Activated T-cell treated with anti-CD3 and anti-CD28 coated beads, Interleukin-2, amount 50 U/mL, for 4 hours (primary cell): ENCODE results near the gene NUCB1. TPM values are rescaled to one million over a fixed set of nuclear protein-coding genes. Genes with fewer than 3 reads are reported as not detected.
"Not testable (repeated sequence)": the region's sequence is repeated elsewhere in the genome, so short reads cannot be mapped to it uniquely, and the experiment has no call there.

ENCODE experiments used
- ATAC-seq, 2 donors: fragments of 200-7000 bp; cut with Tn5 transposase; one replicate each; pipeline ENCODE4 v1.10.0; 2021
- DNase-seq: peaks from one replicate; pipeline ENCODE4 v3.0.0-alpha.2; 2020
- H3K27me3 Mint-ChIP-seq: one replicate; pipeline ENCODE4 v1.8.0; 2021; ENCODE audit warnings: low read depth, mixed read lengths
- H3K36me3 Mint-ChIP-seq: one replicate; pipeline ENCODE4 v1.8.0; 2022; ENCODE audit warnings: mixed read lengths; ENCODE audit not compliant: insufficient read depth
- H3K4me1 Mint-ChIP-seq: one replicate; pipeline ENCODE4 v1.8.0; 2021; ENCODE audit warnings: low read depth, mixed read lengths
- H3K4me3 Mint-ChIP-seq: one replicate; pipeline ENCODE4 v1.8.0; 2021; ENCODE audit warnings: mild to moderate bottlenecking, moderate library complexity, mixed read lengths
- H3K9me3 Mint-ChIP-seq: one replicate; pipeline ENCODE4 v1.8.0; 2021; ENCODE audit warnings: mixed read lengths
- total RNA-seq, 3 donors: library from RNA; stranded (reverse); gene quantifications; one replicate each; pipeline ENCODE4 v1.2.1, GENCODE V29; 2021

NUCB1 gene
- total RNA-seq, 3 donors from 2014 or later, result 88.5 to 90.0 (median 89.3) TPM

DNA sequence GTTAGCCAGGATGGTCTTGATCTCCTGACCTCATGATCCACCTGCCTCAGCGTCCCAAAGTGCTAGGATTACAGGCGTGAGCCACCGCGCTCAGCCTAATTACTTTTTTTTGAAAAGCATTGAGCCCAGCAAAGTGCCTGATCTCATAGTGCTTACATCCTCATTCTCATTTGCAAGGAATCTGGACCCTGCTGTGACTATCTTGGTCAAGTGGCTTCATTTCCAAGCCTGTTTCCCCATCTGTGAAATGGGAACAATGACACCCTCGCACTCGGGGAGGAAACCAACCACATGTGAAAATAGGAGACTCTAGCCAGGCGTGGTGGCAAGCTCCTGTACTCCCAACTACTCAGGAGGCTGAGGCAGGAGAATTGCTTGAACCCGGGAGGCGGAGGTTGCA is 30.1 kb upstream of the NUCB1 start:
- peaks cover 2% of the 10 kb centered on the region for H3K27me3 Mint-ChIP-seq

DNA sequence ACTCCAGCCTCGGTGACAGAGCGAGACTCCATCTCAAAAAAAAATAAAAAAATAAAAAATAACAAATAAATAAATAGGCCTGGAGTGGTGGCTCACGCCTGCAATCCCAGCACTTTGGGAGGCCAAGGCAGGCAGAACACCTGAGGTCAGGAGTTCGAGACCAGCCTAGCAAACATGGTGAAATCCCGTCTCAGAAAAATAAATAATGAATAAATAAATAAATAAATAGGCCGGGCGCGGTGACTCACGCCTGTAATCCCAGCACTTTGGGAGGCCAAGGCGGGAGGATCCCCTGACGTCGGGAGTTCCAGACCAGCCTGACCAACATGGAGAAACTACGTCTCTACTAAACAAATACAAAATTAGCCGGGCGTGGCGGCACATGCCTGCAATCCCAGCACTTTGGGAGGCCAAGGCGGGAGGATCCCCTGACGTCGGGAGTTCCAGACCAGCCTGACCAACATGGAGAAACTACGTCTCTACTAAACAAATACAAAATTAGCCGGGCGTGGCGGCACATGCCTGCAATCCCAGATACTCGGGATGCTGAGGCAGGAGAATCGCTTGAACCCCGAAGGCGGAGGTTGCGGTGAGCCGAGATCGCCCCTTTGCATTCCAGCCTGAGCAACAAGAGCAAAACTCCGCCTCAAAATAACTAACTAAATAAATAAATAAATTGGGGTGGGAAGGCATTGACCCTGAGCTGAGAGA is 28.5 kb upstream of the NUCB1 start:
- peaks cover 36% of the 10 kb centered on the region for H3K36me3 Mint-ChIP-seq
- ATAC-seq, H3K9me3 Mint-ChIP-seq, H3K27me3 Mint-ChIP-seq, DNase-seq: not testable (repeated sequence)
- peak overlapping the region; percentile 99 for H3K4me3 Mint-ChIP-seq
- H3K4me1 Mint-ChIP-seq, result peaks cover 31% of the 10 kb centered on the region

More for the DNA sequence above, 30.1 kb upstream of the NUCB1 start:
- DNase-seq (no peak), ATAC-seq (no peak)
- peaks cover 18% of the 10 kb centered on the region for H3K4me1 Mint-ChIP-seq
- no peak overlapping the region for H3K4me3 Mint-ChIP-seq
- peaks cover 22% of the 10 kb centered on the region for H3K36me3 Mint-ChIP-seq
- H3K9me3 Mint-ChIP-seq, result no peaks in the 10 kb centered on the region

DNA sequence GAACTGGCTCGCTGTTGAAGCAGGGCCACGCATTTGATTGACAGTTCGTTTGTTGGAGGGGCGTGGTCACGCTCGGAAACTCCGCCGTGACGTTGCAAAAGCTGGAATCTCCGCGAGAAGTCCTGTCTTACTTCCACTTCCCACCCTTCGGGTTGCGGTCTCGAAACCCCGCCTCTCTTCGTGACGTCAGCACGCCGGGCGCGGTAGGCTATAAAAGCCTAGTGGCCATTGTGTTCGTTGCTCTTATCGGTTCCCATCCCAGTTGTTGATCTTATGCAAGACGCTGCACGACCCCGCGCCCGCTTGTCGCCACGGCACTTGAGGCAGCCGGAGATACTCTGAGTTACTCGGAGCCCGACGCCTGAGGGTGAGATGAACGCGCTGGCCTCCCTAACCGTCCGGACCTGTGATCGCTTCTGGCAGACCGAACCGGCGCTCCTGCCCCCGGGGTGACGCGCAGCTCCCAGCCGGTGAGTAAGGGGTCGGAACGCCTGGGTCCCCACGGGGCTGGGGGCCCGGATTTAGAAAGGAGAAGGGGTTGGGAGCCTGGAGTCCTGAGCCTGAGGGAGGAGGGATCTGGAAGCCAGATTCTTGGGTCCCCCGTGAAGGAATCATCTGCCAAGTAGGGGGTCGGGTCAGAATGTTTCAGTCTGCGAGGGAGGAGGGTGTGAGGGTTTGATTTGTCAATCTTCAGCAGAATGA is 27.8 kb upstream of the NUCB1 start, which contains the start of gene PPP1R15A:
Gene PPP1R15A, plus strand, starts transcription at position 240 of the 702 bp plus-strand sequence. CDS start 813 bp downstream, outside the sequence.
- peak; percentile 100 for DNase-seq
- peak; percentile 49 to 54 for ATAC-seq
- peak within 1 kb of the TSS; percentile 99 for H3K4me3 Mint-ChIP-seq
- no peaks in the 10 kb centered on the region for H3K27me3 Mint-ChIP-seq
- H3K36me3 Mint-ChIP-seq, result peaks cover 36% of the 10 kb centered on the region
- peaks cover 31% of the 10 kb centered on the region for H3K4me1 Mint-ChIP-seq
- H3K9me3 Mint-ChIP-seq, result no peaks in the 10 kb centered on the region

DNA sequence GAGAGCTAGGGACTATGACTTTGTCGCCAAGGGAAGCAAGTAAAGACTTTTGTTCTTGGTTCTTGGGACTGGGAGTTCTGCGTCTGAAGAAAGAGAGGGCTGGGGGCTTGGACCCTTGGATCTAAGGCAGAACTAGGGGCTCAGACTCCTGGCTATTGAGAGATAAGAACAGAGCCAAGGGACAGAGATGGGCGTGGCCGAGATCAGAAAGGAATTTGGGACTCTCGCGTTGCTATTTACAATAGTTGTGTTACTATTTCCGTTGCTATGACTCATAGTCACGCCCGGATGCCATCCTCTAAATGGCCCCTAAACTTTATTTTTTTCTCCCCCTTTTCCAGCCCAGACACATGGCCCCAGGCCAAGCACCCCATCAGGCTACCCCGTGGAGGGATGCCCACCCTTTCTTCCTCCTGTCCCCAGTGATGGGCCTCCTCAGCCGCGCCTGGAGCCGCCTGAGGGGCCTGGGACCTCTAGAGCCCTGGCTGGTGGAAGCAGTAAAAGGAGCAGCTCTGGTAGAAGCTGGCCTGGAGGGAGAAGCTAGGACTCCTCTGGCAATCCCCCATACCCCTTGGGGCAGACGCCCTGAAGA is 27.1 kb upstream of the NUCB1 start:
- peaks cover 38% of the 10 kb centered on the region for H3K36me3 Mint-ChIP-seq
- no peaks in the 10 kb centered on the region for H3K9me3 Mint-ChIP-seq
- no peaks in the 10 kb centered on the region for H3K27me3 Mint-ChIP-seq
- peak overlapping the region; percentile 99 for H3K4me3 Mint-ChIP-seq
- H3K4me1 Mint-ChIP-seq, result peaks cover 33% of the 10 kb centered on the region
- ATAC-seq (peak; percentile 53 to 57), DNase-seq (peak; percentile 65)

DNA sequence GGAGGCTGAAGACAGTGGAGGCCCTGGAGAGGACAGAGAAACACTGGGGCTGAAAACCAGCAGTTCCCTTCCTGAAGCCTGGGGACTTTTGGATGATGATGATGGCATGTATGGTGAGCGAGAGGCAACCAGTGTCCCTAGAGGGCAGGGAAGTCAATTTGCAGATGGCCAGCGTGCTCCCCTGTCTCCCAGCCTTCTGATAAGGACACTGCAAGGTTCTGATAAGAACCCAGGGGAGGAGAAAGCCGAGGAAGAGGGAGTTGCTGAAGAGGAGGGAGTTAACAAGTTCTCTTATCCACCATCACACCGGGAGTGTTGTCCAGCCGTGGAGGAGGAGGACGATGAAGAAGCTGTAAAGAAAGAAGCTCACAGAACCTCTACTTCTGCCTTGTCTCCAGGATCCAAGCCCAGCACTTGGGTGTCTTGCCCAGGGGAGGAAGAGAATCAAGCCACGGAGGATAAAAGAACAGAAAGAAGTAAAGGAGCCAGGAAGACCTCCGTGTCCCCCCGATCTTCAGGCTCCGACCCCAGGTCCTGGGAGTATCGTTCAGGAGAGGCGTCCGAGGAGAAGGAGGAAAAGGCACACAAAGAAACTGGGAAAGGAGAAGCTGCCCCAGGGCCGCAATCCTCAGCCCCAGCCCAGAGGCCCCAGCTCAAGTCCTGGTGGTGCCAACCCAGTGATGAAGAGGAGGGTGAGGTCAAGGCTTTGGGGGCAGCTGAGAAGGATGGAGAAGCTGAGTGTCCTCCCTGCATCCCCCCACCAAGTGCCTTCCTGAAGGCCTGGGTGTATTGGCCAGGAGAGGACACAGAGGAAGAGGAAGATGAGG is 26.4 kb upstream of the NUCB1 start:
- peaks cover 44% of the 10 kb centered on the region for H3K36me3 Mint-ChIP-seq
- DNase-seq, result no peak

DNA sequence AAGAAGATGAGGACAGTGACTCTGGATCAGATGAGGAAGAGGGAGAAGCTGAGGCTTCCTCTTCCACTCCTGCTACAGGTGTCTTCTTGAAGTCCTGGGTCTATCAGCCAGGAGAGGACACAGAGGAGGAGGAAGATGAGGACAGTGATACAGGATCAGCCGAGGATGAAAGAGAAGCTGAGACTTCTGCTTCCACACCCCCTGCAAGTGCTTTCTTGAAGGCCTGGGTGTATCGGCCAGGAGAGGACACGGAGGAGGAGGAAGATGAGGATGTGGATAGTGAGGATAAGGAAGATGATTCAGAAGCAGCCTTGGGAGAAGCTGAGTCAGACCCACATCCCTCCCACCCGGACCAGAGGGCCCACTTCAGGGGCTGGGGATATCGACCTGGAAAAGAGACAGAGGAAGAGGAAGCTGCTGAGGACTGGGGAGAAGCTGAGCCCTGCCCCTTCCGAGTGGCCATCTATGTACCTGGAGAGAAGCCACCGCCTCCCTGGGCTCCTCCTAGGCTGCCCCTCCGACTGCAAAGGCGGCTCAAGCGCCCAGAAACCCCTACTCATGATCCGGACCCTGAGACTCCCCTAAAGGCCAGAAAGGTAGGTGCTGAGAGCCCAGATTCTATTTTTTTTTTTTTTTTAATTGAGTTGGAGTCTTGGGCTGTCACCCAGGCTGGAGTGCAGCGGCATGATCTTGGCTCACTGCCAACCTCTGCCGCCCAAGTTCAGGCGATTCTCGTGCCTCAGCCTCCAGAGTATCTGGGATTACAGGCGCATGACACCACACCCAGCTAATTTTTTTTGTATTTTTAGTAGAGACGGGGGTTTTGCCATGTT is 25.6 kb upstream of the NUCB1 start:
- Mint-ChIP-seq H3K4me1 (peaks cover 40% of the 10 kb centered on the region), H3K27me3 (no peaks in the 10 kb centered on the region), H3K9me3 (no peaks in the 10 kb centered on the region), H3K4me3 (peak overlapping the region; percentile 99), H3K36me3 (peaks cover 45% of the 10 kb centered on the region)
- DNase-seq (no peak), ATAC-seq (peak; percentile 0 to 1)

More for the DNA sequence above, 26.4 kb upstream of the NUCB1 start:
- Mint-ChIP-seq H3K27me3 (no peaks in the 10 kb centered on the region), H3K9me3 (no peaks in the 10 kb centered on the region), H3K4me3 (peak overlapping the region; percentile 99), H3K4me1 (peaks cover 38% of the 10 kb centered on the region)
- no peak for ATAC-seq

DNA sequence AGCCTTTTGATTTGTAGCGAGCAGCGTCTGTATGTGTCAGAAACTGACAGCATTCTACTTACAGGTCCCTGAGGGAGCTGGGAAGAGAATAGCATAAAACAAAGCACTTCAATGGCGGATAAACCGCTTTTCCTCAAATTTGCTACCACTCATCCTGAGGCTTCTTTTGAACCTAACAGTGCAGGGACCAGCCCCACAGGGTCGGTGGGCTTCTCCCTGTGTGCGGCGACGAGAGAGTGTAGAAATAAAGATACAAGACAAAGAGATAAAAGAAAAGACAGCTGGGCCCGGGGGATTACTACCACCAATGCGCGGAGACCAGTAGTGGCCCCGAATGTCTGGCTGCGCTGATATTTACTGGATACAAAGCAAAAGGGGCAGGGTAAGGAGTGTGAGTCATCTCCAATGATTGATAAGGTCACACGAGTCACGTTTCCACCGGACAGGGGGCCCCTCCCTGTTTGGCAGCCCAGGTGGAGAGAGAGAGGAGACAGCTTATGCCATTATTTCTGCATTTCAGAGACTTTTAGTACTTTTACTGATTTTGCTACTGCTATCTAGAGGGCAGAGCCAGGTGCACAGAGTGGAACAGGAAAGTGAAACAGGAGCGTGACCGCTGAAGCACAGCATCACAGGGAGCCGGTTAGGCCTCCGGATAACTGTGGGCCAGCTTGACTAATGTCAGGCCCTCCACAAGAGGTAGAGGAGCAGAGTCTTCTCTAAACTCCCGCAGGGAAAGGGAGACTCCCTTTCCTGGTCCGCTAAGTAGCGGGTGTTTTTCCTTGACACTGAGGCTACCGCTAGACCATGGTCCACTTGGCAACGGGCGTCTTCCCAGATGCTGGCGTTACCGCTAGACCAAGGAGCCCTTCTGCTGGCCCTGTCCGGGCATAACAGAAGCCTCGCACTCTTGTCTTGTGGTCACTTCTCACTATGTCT is 23.8 kb upstream of the NUCB1 start:
- not testable (repeated sequence) for H3K27me3 Mint-ChIP-seq, ATAC-seq, H3K9me3 Mint-ChIP-seq
- peak; percentile 42 for DNase-seq
- Mint-ChIP-seq H3K4me3 (peak overlapping the region; percentile 99), H3K36me3 (peaks cover 45% of the 10 kb centered on the region), H3K4me1 (peaks cover 40% of the 10 kb centered on the region)

DNA sequence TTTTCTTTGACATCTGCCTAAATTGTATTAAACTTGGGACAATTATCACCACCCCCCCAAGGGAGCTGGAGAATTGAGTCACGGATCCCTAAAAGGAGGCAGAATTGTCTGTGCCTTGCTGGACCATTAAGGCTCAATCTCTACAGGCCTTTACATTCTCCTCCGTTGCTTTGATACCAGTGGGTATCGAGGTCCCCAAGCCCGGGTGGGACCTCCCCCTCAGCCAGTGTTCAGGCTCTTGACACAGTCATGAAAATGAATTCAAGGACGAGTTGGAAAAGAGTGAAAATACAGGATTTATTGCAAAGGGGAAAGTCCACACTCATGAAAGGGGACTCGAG is 22.3 kb upstream of the NUCB1 start:
- Mint-ChIP-seq H3K4me1 (peaks cover 38% of the 10 kb centered on the region), H3K36me3 (peaks cover 43% of the 10 kb centered on the region), H3K9me3 (no peaks in the 10 kb centered on the region), H3K27me3 (no peaks in the 10 kb centered on the region), H3K4me3 (no peak overlapping the region)
- DNase-seq (no peak), ATAC-seq (no peak)

DNA sequence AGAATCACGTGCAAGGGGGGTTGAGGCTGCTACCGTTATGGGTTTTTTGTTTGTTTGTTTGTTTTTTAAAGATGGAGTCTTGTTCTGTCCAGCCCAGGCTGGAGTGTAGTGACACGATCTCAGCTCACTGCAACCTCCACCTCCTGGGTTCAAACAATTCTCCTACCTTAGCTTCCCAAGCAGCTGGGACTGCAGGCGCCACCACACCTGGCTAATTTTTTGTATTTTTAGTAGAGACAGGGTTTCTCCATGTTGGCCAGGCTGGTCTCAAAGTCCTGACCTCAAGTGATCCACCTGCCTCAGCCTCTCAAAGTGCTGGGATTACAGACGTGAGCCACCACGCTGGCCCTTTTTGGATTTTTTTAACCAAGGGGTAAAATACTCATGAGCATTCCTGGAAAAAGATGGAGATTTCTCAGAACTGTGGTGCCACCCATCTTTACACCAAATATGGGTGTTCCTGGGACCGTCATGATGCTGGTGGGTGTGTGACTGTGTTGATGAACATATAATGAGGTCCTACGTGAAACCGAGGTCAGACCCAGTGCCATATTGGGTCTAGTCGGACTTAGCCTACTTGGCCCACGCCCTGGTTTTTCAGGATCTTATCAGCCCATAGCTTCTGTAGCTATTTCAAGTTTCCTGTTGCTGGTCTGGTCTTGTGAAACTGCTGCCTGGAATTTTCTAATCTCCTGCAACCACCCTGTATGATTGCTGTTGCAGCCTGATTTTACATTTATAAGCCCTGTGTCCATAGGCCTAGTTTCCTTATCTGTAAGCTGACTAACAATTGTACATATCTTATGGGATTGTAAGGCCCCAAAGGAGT is 21.7 kb upstream of the NUCB1 start:
- Mint-ChIP-seq H3K4me3 (no peak overlapping the region), H3K27me3 (no peaks in the 10 kb centered on the region), H3K4me1 (peaks cover 33% of the 10 kb centered on the region), H3K36me3 (peaks cover 37% of the 10 kb centered on the region), H3K9me3 (no peaks in the 10 kb centered on the region)
- DNase-seq (no peak), ATAC-seq (no peak)

DNA sequence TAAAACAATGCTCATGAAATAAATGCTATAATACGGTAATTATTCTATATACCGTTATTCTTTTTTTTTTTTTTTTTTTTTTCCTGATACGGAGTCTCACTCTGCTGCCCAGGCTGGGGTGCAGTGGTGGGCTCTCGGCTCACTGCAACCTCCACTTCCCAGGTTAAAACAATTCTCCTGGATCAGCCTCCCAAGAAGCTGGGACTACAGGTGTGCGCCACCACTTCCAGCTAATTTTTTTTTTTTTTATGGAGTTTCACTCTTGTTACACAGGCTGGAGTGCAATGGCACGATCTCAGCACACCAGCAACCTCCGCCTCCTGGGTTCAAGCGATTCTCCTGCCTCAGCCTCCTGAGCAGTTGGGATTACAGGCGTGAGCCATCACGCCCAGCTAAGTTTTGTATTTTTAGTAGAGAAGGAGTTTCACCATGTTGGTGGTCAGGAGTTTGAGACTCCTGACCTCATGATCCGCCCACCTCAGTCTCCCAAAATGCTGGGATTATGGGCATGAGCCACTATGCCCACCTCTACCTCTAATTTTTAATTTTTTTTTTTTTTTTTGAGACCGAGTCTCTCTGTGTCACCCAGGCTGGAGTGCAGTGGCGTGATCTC is 21.0 kb upstream of the NUCB1 start:
- Mint-ChIP-seq H3K4me3 (no peak overlapping the region), H3K36me3 (peaks cover 30% of the 10 kb centered on the region), H3K9me3 (no peaks in the 10 kb centered on the region), H3K4me1 (peaks cover 26% of the 10 kb centered on the region), H3K27me3 (no peaks in the 10 kb centered on the region)
- ATAC-seq (no peak), DNase-seq (no peak)

DNA sequence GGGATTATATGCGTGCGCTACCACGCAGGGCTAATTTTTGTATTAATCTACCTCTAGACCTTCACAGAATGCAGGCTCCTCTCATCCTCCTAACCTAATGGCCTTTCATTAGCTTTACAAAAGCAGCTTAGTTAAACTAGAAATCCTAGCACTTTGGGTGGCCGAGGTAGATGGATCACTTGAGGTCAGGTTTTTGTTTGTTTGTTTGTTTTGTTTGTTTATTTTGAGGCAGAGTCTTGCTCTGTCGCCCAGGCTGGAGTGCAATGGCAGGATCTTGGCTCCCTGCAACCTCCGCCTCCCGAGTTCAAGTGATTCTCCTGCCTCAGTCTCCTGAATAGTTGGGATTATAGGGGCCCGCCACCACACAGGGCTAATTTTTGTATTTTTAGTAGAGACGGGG is 20.4 kb upstream of the NUCB1 start:
- peaks cover 24% of the 10 kb centered on the region for H3K36me3 Mint-ChIP-seq
- not testable (repeated sequence) for ATAC-seq, H3K27me3 Mint-ChIP-seq

More for the DNA sequence above, 20.4 kb upstream of the NUCB1 start:
- peaks cover 22% of the 10 kb centered on the region for H3K4me1 Mint-ChIP-seq
- H3K4me3 Mint-ChIP-seq, DNase-seq, H3K9me3 Mint-ChIP-seq: not testable (repeated sequence)
